Stimulated activated CD4-positive, alpha-beta T cell treated with anti-CD3 and anti-CD28 coated beads, Interleukin-1b, Interleukin-23, amount 100 ng/mL, for 4 hours (primary cell): Measurements from ENCODE around the gene TFCP2.

Source experiments
- DNase-seq, 2 donors: peaks; one replicate each; pipeline ENCODE4 v3.0.0-alpha.2; 2020; ENCODE audit warnings: low read depth in 2 of 2

The TFCP2 gene

DNA sequence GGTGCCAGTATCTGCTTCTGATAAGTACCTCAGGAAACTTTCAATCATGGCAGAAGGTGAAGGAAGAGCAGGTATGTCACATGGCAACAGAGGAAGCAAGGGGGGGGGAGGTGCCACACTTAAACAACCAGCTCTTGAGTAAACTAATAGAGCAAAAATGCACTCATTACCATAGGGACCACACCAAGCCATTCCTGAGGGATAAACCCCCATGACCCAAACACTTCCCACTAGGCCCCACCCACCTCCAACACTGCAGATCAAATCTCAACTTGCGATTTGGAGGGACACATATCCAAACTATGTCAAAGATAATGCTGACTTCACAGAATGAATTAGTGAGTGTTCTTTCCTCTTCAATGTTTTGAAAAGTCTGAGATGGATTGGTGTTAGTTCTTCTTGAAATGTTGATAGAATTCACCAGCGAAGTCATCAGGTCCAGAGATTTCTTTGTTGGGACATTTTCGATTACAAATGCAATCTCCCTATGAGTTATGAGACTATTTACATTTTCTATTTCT is 16.6 kb downstream of the TFCP2 start:
- DNase-seq = no peak

DNA sequence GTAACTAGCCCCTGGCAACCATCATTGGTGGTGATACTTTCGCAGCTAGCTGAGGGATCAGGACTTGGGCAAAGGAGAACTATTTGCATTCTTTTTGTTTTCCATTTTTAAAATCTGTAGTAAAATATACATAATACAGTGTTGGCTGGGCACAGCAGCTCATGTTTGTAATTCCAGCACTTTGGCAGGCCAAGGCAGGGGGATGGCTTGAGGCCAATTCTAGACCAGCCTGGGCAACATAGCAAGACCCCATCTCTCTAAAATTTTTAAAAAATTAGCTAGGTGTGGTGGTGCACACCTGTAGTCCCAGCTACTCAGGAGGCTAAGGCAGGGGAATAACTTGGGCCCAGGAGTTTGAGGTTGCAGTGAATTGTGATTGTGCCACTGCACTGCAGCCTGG is 20.0 kb downstream of the TFCP2 start:
- DNase-seq = no peak

GRCh38 chr12:51150777-51151176 is 22.2 kb downstream of the TFCP2 start:
- DNase-seq = no peak

- DNase-seq = no peak
Measured at GRCh38 chr12:51147309-51147708, 25.6 kb downstream of the TFCP2 start.

DNA sequence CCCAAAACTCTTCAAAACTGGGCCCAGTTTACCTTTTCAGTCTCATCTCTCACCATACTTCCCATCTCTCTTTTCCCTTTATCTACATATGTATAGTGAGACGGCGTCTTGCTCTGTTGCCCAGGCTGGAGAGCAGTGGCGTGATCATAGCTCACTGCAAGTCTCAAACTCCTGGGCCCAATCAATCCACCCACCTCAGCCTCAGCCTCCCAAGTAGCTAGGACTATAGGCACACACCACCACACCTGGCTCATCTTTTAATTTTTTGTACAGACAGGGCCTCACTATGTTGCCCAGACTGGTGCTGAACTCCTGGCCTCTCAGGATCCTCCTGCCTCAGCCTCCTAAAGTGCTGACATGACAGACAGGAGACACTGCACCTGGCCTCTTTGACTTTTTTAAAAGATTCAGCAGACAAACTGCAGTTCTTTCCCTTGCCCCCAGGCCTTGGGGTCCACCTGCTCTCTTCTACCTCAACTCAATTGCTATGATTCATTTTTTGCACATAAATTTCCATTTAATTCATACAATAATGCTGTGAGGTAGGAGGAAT is 33.6 kb downstream of the TFCP2 start:
- DNase-seq = no peak

DNA sequence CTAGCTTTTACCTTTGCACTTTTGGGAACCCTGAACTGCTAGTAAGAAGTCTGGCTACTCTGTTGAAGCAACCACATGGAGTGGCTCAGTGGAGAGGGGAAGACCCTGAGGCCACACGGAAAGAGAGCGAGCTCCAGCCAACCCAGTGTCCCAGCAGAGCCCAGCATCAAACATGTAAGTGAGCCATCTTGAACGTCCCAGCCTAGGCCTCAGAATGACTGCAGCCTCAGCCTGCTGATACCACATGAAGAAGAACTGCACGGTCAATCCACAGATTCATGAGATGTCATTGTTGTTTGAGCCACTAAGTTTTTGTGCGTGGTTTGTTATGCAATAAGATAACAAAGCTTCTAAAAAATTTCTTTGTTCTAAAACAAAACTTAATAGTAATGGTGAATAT is 40.2 kb downstream of the TFCP2 start:
- no peak for DNase-seq

- DNase-seq = no peak
Measured at GRCh38 chr12:51131745-51132521, 41.0 kb downstream of the TFCP2 start.

GRCh38 chr12:51128919-51129318 is 44.0 kb downstream of the TFCP2 start:
- DNase-seq = no peak

DNA sequence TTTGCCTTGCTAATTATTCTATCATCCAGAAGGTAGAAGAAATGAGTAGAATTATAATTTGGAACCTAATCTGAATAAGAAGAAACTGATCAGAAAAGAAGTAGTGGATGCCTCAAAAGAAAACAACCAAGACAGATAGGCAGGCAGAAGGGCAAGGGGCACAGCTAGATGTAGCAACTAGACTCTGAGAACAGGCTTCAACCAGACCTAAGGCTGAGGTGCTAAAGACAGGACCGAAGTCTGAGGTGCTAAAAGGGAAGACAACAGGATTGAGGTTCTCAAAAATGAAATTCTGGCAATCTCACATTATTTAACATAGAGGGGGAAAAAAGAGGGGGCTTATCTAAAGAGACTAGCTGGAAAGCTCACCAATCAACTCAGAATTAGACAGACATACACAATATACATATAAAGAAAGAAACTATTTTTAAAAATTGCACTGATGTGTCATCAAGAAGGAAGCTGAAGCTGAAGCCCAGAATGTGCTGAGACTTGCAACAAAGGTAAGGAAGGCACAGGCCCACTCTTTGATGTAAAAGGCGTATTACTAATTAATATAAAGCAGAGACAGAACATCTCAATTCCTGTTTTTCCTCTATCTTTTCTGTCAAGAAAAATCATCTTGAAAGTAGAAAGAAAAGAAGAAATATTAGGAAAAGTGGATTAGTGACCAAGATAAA is 45.7 kb downstream of the TFCP2 start:
- no peak for DNase-seq

GRCh38 chr12:51126297-51126696 is 46.6 kb downstream of the TFCP2 start:
- DNase-seq = no peak

GRCh38 chr12:51124504-51124903 is 48.4 kb downstream of the TFCP2 start:
- DNase-seq = no peak

DNA sequence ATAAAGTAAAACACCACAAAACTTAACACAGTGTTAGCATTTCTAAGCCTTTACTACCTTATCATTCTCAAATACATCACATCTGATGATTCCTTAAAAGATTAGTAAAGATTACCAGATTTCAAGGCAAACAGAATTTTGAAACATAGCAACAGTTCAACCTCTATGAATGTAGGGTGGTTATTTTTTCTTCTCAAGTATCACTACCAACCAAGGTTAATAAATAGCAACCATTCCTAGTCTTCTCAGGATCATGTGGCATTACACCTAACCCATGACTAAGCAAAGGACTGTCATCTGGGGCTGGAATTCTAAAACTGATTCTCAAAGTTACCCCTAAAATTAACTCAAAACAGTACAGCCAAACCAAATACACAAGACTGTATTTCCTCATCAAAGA is 50.1 kb downstream of the TFCP2 start:
- DNase-seq = no peak

DNA sequence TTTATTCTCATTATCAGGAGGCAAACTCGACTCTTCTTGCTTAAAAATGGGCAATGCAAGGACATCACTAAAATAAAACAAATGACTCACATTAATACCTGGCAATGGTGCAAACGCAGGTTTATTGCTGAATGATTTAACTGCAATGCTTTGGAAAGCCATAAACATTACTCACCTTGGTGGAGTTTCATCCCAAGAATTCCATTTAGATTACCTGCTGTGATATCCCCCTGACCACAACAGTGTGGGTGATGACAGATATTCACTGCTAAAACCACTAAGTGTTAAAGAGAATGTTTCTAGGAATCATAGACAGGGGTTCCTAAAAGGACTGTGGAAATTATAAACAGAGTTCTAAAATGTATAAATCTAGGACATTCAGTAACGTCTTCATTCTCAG is 54.2 kb downstream of the TFCP2 start:
- no peak for DNase-seq

DNA sequence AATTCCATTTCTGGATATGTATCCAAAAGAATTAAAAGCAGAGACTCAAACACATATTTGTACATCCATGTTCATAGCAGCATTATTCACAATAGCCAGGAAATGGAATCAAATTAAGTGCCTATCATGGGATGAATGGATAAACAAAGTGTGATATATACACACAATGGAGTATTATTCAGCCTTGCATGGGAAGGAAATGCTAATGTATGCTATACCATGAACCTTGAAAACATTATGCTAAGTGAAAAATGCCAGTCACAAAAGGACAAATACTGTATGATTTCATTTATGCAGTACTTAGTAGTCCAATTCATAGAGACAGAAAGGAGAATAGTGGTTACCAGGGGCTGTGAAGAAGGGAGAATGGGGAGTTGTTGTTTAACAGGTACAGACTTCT is 57.4 kb downstream of the TFCP2 start:
- no peak for DNase-seq

- no peak for DNase-seq
Measured at GRCh38 chr12:51108136-51108535, 64.8 kb downstream of the TFCP2 start.

- DNase-seq = no peak
Measured at GRCh38 chr12:51103977-51104376, 69.0 kb downstream of the TFCP2 start.

GRCh38 chr12:51098611-51099010 is 74.3 kb downstream of the TFCP2 start:
- DNase-seq = no peak

DNA sequence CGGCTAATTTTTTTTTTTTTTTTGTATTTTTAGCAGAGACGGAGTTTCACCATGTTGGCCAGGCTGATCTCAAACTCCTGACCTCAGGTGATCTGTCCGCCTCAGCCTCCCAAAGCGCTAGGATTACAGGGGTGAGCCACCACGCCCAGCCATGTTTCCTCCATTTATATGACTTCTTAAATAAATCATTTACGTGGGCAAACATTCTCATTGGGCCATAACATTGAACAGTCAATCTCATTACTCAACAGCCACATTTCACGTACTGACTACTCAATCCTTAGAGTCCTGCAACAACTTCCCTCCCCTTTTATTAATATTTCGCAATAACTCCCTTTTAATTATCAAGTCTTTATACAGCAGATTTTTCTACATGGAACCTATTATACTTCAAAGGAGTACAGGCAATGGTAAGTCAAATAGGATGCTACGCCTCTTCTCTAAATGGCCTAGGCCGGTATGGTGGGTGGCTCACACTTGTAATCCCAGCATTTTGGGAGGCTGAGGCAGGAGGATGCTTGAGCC is 82.2 kb downstream of the TFCP2 start:
- DNase-seq = no peak

GRCh38 chr12:51087818-51088217 is 85.1 kb downstream of the TFCP2 start:
- no peak for DNase-seq

DNA sequence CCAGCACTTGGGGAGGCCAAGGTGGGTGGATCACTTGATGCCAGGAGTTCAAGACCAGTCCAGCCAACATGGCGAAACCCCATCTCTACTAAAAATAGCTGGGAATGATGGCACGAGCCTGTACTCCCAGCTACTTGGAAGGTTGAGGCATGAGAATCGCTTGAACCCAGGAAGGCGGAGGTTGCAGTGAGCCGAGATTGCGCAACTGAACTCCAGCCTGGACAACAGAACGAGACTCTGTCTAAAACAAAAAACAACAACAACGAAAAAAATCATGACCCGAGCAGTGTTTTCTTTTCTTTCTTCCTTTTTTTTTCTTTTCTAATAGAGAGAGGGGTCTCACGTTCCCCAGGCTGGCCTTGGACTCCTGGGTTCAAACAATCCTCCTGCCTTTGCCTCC is 86.0 kb downstream of the TFCP2 start:
- no peak for DNase-seq

DNA sequence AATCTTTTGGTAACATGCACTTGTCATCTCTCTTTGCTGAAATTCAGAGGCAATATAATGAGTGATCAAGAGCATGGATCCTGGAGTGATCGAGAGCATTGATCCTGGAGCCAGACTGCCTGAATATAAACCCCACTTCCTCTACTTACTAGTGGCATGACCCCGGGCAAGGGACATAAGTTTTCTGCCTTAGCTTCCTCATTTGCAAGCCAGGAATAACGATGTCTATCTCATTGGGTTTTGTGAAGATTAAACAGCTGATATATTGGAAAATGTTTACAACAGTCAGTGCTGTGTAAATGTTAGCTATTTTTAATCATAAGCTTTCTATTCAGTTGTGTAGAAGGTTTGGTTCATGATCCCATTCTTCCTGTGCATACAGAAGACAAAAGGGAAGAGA is 87.2 kb downstream of the TFCP2 start:
- no peak for DNase-seq

- DNase-seq = peak; percentile 87 to 90
Measured at GRCh38 chr12:51083126-51083833, 89.7 kb downstream of the TFCP2 start, which contains the start of gene CSRNP2. Gene CSRNP2 (minus strand): TSS chr12:51083596. CDS start chr12:51076561, 7,035 bp downstream.
